GM20000 (cell line): Measurements from ENCODE around the gene TMPRSS5.

ENCODE experiments used
- DNase-seq: peaks from one replicate; pipeline ENCODE4 v3.0.0; 2012; ENCODE audit warnings: low spot score
- CTCF ChIP-seq: IDR thresholded peaks from 2 replicates; pipeline ENCODE4 v1.5.1; 2012; ENCODE audit warnings: mild to moderate bottlenecking, control low read depth; ENCODE audit errors: extremely low read depth, missing control alignments

The TMPRSS5 gene

DNA sequence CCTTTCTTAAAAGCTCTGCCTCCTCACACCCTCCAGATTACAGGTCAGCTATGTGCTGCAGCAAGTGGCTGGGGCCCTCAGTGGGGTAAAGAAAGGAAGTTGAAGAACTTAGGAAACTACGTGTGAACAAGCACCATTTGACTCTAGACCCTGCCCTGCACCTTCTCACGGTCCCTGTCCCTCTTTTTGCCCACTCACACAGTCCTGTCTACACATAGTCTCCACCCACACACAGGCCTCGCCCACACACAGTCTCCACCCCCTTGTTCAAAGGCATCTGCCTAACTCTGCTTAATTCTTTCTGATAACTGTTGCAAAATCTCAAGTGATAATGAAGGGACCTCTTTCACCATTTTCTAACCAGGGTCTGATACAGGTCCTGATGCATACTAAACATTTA, 59.0 kb downstream of the TMPRSS5 start:
- TF ChIP-seq CTCF = no peak
- no peak for DNase-seq

GRCh38 chr11:113645593-113646349, 60.3 kb downstream of the TMPRSS5 start:
- no peak for DNase-seq
- TF ChIP-seq CTCF = no peak

GRCh38 chr11:113644605-113645004, 61.5 kb downstream of the TMPRSS5 start:
- no peak for DNase-seq
- TF ChIP-seq CTCF = no peak

- TF ChIP-seq CTCF = no peak
- DNase-seq = no peak
Measured at GRCh38 chr11:113643701-113644100, 62.4 kb downstream of the TMPRSS5 start.

- no peak for TF ChIP-seq CTCF
- DNase-seq = no peak
Measured at GRCh38 chr11:113643006-113643585, 63.0 kb downstream of the TMPRSS5 start.

GRCh38 chr11:113642090-113642489, 64.0 kb downstream of the TMPRSS5 start:
- no peak for DNase-seq
- no peak for TF ChIP-seq CTCF

GRCh38 chr11:113638376-113638775, 67.7 kb downstream of the TMPRSS5 start:
- DNase-seq = no peak
- no peak for TF ChIP-seq CTCF
